ENCODE measurements around the gene ZNF837.

GRCh38 chr19:58330458-58330857 is 50.4 kb downstream of the ZNF837 start:
- TF ChIP-seq CTCF (IDR thresholded peaks at IDR 0.05) (no peak), POLR2A (IDR thresholded peaks at IDR 0.05) (no peak), POLR2AphosphoS5 (IDR thresholded peaks at IDR 0.05) (no peak)

Data from breast epithelium (tissue), 3 donors.